Stimulated activated CD4-positive, alpha-beta T cell treated with anti-CD3 and anti-CD28 coated beads, TNF-alpha, amount 100 ng/mL, for 24 hours (primary cell): ENCODE data around the gene COQ7.

Experiments
- DNase-seq, 3 experiments: peaks; one replicate each; pipeline ENCODE4 v3.0.0-alpha.2; 2020; ENCODE audit warnings: low read depth in 3 of 3

Gene COQ7

GRCh38 chr16:19086322-19087199 lies 19.1 kb downstream of the COQ7 start:
- peak; percentile 52 to 76 (median 71) for DNase-seq

- DNase-seq: no peak
Measured at GRCh38 chr16:19088341-19088916, 21.0 kb downstream of the COQ7 start.

DNA sequence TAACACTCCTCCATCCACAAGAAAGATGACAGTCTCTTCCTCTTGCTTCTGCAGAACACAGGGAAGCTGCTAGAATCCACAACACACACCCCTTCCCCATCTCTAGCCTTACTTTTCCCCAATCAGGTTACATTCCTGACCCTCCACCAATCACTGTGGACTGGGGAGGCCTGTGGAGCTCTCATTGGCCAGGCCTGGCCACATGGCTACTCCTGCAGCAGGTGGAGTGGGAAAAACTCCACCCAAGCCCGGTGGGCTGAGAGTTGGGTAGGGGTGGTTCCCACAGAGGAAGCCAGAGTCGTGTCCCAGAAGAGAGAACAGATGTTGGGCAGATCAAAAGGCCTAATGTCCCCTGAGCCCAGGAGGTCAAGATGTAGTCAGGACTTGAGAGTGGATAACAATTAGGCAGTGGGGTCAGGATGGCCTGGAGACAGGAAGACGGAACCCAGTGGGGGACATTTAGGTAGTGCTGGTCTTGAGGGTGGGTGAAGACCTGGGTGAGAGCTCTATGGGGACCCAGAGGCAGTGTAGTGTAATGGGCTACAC lies 22.1 kb downstream of the COQ7 start:
- no peak for DNase-seq

DNA sequence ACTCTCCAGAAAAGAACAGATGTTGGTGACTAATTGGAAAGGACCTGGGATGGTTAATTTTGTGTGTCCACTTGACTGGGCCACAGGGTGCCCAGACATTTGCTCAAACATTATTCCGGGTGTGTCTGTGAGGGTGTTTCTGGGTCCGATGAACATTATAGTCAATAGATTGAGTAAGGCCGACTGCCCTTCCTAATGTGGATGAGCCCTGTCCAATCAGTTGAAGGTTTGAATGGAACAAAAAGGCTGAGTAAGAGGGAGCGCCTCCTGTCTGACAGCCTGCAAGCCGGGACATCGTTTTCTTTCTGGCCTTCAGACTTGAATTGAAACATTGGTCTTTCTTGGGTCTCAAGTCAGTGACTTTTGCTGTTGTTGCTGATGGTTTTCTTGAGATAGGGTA lies 23.5 kb downstream of the COQ7 start:
- no peak for DNase-seq

- DNase-seq: no peak
Measured at GRCh38 chr16:19092653-19093410, 25.4 kb downstream of the COQ7 start.

DNA sequence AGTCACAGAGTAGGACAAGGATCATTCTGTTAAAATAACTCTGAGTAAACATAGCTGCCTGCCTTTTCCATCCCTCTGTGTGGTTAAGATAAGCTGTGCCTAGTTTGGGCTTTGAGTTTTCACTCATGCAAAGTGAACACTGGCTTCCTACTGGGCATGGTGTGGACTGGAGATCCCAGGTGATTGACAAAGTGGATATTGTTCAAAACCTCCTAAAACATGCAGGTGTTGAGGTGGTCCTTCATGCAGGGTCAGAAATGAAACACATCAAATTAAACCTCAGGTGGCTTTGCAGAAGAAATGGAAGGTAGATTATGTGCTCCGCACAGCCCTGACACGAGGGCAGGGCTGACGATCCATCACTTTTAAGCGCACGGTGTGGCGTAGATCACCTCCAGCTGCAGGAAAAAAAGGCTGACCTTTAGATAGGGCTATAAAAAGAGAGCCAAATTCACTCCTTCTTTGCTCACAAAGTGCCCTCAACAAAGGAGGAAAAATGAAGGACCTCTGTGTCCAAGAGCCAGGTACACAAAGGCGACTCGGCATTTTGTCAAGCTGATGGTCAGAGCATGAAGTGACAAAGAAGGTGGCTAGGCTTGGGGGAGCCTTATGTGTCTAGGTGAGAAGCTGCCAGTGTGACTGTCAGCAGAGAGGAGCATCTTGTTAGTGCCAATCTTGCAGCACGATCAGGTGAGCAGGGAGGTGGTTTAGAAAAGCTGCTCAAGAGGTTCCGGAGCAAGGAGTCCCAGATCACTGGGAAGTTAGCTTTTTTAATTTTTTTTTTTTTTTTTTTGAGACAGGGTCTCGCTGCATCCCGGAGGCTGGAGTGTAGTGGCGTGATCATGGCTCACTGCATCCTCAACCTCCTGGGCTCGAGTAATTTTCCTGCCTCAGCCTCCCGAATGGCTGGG lies 26.5 kb downstream of the COQ7 start:
- DNase-seq: no peak

DNA sequence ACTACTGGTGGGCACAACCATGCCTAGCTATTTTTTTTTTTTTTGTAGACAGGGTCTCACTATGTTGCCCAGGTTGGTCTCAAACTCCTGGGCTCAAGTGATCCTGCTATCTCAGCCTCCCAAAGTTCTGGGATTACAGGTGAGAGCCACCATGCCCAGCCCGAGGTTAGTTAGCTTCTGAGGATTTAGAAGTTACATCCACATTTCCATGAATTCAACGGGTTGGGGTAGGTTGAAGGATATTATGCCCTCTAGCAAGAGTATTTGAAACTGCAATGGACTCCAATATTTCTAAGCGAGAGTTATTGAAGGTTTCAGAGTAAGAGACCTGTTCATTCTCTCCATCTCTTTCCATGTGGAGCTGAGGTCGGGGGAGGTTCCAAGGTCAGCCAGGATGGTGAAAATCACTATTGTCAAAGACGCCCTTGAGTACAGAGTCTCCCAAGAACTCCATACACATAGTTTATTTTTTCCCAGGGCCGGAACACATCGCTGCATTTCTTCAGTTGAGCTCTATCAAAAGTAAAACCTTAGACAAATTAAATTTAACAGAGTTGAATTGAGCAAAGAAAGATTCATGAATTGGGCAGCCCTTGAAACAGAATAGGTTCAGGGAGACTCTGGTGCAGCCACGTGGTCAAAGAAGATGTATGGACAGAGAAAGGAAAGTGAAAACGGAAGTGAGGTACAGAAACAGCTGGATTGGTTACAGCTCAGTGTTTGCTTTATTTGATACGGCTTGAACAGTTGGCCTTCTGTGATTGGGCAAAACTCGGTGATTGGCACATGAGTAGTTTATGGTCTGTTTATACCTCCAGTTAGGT lies 27.3 kb downstream of the COQ7 start:
- DNase-seq: no peak

DNA sequence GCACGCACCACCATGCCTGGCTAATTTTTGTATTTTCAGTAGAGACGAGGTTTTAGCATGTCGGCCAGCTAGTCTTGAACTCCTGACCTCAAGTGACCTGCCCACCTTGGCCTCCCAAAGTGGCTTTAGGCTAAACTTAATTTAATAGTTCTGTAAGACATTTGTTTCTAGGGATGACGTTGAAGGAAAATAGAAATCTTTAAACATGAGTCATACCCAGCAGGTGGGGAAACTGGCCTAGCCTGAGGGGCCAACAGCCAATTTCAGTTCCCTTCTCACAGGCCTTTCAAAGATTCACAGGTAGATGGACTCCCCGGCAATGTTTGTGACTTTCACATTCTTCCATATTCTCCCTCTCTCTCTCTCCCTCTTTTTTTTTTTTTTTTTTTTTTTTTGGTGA lies 28.2 kb downstream of the COQ7 start:
- DNase-seq: no peak

DNA sequence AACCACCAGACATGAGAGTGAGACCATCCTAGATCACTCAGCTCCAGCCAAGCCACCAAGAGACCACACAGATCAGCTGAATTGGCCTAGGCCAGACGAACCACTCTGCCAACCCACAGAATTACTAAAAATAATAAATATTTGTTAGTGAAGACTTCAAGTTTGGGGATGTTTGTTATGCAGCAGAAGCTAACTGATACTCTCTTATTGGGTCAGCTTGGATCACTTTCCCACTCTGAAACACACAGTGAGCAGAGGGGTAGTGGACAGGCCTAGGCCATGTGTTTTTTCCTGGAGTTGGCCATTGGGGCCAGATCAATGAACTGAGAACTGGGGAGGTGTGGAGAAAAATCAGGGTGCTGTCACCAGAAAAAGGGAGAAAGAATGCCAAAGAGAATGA lies 30.8 kb downstream of the COQ7 start:
- no peak for DNase-seq

- DNase-seq: no peak
Measured at GRCh38 chr16:19102187-19102872, 34.9 kb downstream of the COQ7 start.

DNA sequence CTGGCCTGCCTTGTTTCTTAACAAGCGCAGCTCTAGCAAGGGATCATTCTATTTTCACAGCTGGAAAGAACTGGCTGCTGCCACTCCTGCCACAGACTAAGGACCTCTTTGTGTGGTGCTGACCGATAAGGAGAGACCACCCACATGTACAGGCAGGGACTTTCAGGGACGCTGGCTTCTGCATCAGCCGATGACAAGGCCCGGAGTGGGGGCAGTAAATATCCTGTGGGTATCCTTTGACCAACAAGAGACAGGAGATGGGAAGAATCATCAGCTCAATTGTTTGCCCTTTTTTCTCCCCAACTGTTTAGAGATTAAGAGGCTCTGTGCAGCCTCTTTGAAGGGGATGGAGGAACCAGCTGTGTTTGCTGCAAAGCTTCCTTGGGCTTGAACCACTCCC lies 37.2 kb downstream of the COQ7 start:
- DNase-seq: no peak

GRCh38 chr16:19105131-19105530 lies 37.7 kb downstream of the COQ7 start:
- DNase-seq: no peak

DNA sequence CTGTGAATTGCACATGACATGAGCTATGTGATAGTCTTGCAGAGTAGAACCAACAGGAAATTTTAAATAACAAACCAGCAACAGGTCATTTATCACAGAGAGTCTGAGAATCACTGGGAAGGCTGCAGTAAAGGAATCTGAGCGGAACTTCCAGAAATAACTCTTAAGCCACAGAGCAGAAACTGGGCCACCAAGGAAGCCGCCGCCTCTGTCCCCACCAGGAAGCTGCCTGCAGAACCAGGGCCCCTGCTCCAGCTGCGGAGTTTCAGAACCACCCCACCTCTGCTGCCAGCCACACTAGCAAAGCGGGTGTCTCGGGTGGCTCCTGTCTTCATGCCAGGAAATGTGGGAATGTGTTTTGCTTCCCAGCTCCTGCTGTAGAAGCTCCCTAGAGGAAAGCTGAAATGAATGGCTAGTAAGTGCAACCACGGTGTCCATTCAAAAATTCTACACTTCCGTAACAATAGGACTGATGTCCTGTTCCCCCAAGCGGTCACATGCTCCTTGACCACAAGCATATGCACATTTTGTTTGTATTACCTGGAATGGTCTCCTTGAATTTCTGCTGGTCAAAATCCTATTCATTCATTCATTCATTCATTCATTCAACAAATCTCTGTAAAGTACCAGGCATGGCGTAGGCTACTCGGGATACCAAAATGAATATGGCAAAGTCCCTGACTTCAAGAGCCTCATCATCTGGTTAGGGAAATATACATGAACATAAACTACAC lies 38.6 kb downstream of the COQ7 start:
- DNase-seq: no peak

GRCh38 chr16:19106625-19107020 lies 39.2 kb downstream of the COQ7 start:
- DNase-seq: no peak

- DNase-seq: no peak
Measured at GRCh38 chr16:19108409-19109287, 41.2 kb downstream of the COQ7 start.

GRCh38 chr16:19109288-19109664 lies 41.9 kb downstream of the COQ7 start:
- DNase-seq: no peak

- DNase-seq: no peak
Measured at GRCh38 chr16:19110537-19111360, 43.3 kb downstream of the COQ7 start.

- no peak for DNase-seq
Measured at GRCh38 chr16:19112099-19112407, 44.6 kb downstream of the COQ7 start.
